H9 (cell line): ENCODE data around the gene UTS2R. TPM values are rescaled to one million over a fixed set of nuclear protein-coding genes. Genes with fewer than 3 reads are reported as not detected.

ENCODE experiments used
- DNase-seq: peaks from one replicate; pipeline ENCODE4 v3.0.0-alpha.2; 2017
- H2AFZ ChIP-seq: one replicate; pipeline ENCODE4 v1.6.1; 2013; ENCODE audit warnings: mild to moderate bottlenecking, low read length, control low read depth, moderate library complexity
- H2AK5ac ChIP-seq: 2 replicates; pipeline ENCODE4 v1.6.1; 2013; ENCODE audit warnings: low read length, control low read depth, mixed read lengths; ENCODE audit not compliant: insufficient read length
- H2BK120ac ChIP-seq: one replicate; pipeline ENCODE4 v1.6.1; 2013; ENCODE audit warnings: low read depth, mild to moderate bottlenecking, low read length, control low read depth, inconsistent platforms; ENCODE audit not compliant: poor library complexity, severe bottlenecking
- H2BK12ac ChIP-seq: 2 replicates; pipeline ENCODE4 v1.6.1; 2013; ENCODE audit warnings: low read length, control low read depth, mixed read lengths, low read depth; ENCODE audit not compliant: insufficient read length
- H2BK15ac ChIP-seq: 2 replicates; pipeline ENCODE4 v1.6.1; 2013; ENCODE audit warnings: low read depth, low read length, control low read depth
- H2BK20ac ChIP-seq: one replicate; pipeline ENCODE4 v1.6.1; 2013; ENCODE audit warnings: low read depth, mild to moderate bottlenecking, low read length, control low read depth, inconsistent platforms; ENCODE audit not compliant: poor library complexity, severe bottlenecking
- H2BK5ac ChIP-seq: 2 replicates; pipeline ENCODE4 v1.6.1; 2013; ENCODE audit warnings: low read length, control low read depth, mixed read lengths; ENCODE audit not compliant: insufficient read length
- H3K14ac ChIP-seq: 2 replicates; pipeline ENCODE4 v1.6.1; 2013; ENCODE audit warnings: low read length, control low read depth; ENCODE audit not compliant: insufficient read depth
- H3K18ac ChIP-seq: 2 replicates; pipeline ENCODE4 v1.6.1; 2013; ENCODE audit warnings: low read depth, mild to moderate bottlenecking, mixed read lengths, low read length, control low read depth; ENCODE audit not compliant: insufficient read length
- H3K23ac ChIP-seq: 2 replicates; pipeline ENCODE4 v1.6.1; 2013; ENCODE audit warnings: low read length, control low read depth, mixed read lengths, low read depth; ENCODE audit not compliant: insufficient read length
- H3K23me2 ChIP-seq: 2 replicates; pipeline ENCODE4 v1.6.1; 2013; ENCODE audit warnings: low read depth, mild to moderate bottlenecking, mixed read lengths, low read length, control low read depth; ENCODE audit not compliant: insufficient read length, poor library complexity, severe bottlenecking
- H3K27ac ChIP-seq: 2 replicates; pipeline ENCODE4 v1.5.1; 2013; ENCODE audit warnings: low read length, control low read depth, mixed read lengths, low read depth; ENCODE audit not compliant: insufficient read length
- H3K27me3 ChIP-seq: 2 replicates; pipeline ENCODE4 v1.6.1; 2013; ENCODE audit warnings: low read length, control low read depth, inconsistent platforms; ENCODE audit not compliant: insufficient read depth
- H3K4ac ChIP-seq: 2 replicates; pipeline ENCODE4 v1.6.1; 2013; ENCODE audit warnings: low read depth, mild to moderate bottlenecking, control low read depth, inconsistent platforms, low read length, moderate library complexity
- H3K4me1 ChIP-seq: 2 replicates; pipeline ENCODE4 v1.6.1; 2013; ENCODE audit warnings: low read length, control low read depth, inconsistent platforms; ENCODE audit not compliant: insufficient read depth
- H3K4me2 ChIP-seq: 2 replicates; pipeline ENCODE4 v1.6.1; 2013; ENCODE audit warnings: low read length, control low read depth, mixed read lengths; ENCODE audit not compliant: insufficient read length, insufficient read depth
- H3K56ac ChIP-seq: 2 replicates; pipeline ENCODE4 v1.6.1; 2013; ENCODE audit warnings: low read depth, mild to moderate bottlenecking, mixed read lengths, low read length, control low read depth; ENCODE audit not compliant: insufficient read length
- H3K79me1 ChIP-seq: 2 replicates; pipeline ENCODE4 v1.6.1; 2013; ENCODE audit warnings: low read depth, mild to moderate bottlenecking, moderate library complexity, low read length, control low read depth, inconsistent platforms; ENCODE audit not compliant: insufficient read depth, poor library complexity, severe bottlenecking
- H3K79me2 ChIP-seq: 2 replicates; pipeline ENCODE4 v1.6.1; 2013; ENCODE audit warnings: low read length, control low read depth, inconsistent platforms; ENCODE audit not compliant: insufficient read depth
- H3K9ac ChIP-seq: 2 replicates; pipeline ENCODE4 v1.6.1; 2013; ENCODE audit warnings: low read length, control low read depth, mixed read lengths; ENCODE audit not compliant: insufficient read length; ENCODE audit errors: extremely low read depth
- H3K9me3 ChIP-seq: one replicate; pipeline ENCODE4 v1.6.1; 2013; ENCODE audit warnings: low read depth, low read length, inconsistent platforms; ENCODE audit not compliant: control insufficient read depth
- H3T11ph ChIP-seq: one replicate; pipeline ENCODE4 v1.6.1; 2013; ENCODE audit warnings: mild to moderate bottlenecking, low read length, control low read depth, inconsistent platforms
- H4K20me1 ChIP-seq: one replicate; pipeline ENCODE4 v1.6.1; 2013; ENCODE audit not compliant: control insufficient read depth, insufficient read length, insufficient read depth
- H4K5ac ChIP-seq: 2 replicates; pipeline ENCODE4 v1.6.1; 2013; ENCODE audit warnings: low read depth, mild to moderate bottlenecking, mixed read lengths, low read length, control low read depth; ENCODE audit not compliant: insufficient read length
- H4K8ac ChIP-seq: replicated peaks from 2 replicates; pipeline ENCODE4 v1.6.1; 2013; ENCODE audit warnings: low read length, control low read depth, mixed read lengths, low read depth; ENCODE audit not compliant: insufficient read length
- H4K91ac ChIP-seq: 2 replicates; pipeline ENCODE4 v1.6.1; 2013; ENCODE audit warnings: low read depth, mild to moderate bottlenecking, moderate library complexity, mixed read lengths, low read length, control low read depth; ENCODE audit not compliant: insufficient read length
- H3K27ac Mint-ChIP-seq, 3 experiments: 2 replicates in 2 of 3; 3 replicates in 1 of 3; pipeline ENCODE4 v1.8.0; 2020 to 2021; ENCODE audit warnings: mixed read lengths in 3 of 3, mild to moderate bottlenecking in 1 of 3, moderate library complexity in 1 of 3
- H3K27me3 Mint-ChIP-seq: 2 replicates; pipeline ENCODE4 v1.8.0; 2021; ENCODE audit warnings: low read depth, mild to moderate bottlenecking, moderate library complexity, mixed read lengths
- H3K36me3 Mint-ChIP-seq, 3 experiments: 2 replicates in 2 of 3; 3 replicates in 1 of 3; pipeline ENCODE4 v1.8.0; 2020 to 2021; ENCODE audit warnings: low read depth in 3 of 3, mixed read lengths in 3 of 3; ENCODE audit not compliant: insufficient read depth in 1 of 3
- H3K4me1 Mint-ChIP-seq, 2 experiments: 2 replicates each; pipeline ENCODE4 v1.8.0; 2020; ENCODE audit warnings: mixed read lengths in 2 of 2
- H3K4me3 Mint-ChIP-seq, 2 experiments: 2 replicates in 1 of 2; 3 replicates in 1 of 2; pipeline ENCODE4 v1.8.0; 2020 to 2021; ENCODE audit warnings: mild to moderate bottlenecking in 2 of 2, mixed read lengths in 2 of 2, moderate library complexity in 1 of 2
- H3K9me3 Mint-ChIP-seq, 2 experiments: 2 replicates in 1 of 2; 3 replicates in 1 of 2; pipeline ENCODE4 v1.8.0; 2020; ENCODE audit warnings: mild to moderate bottlenecking in 2 of 2, mixed read lengths in 2 of 2, moderate library complexity in 1 of 2
- WGBS: extraction: QIAGEN DNeasy Blood & Tissue Kit; methylation state at CpG from one replicate; pipeline ENCODE4 v1.1.7; 2013; ENCODE audit warnings: missing lambda C conversion rate, low lambda C conversion rate, mixed read lengths; ENCODE audit not compliant: insufficient read length; ENCODE audit errors: extremely low coverage; 5-methylcytosine and 5-hydroxymethylcytosine counted together
- total RNA-seq: library from RNA; stranded (reverse); gene quantifications from 2 replicates; pipeline ENCODE4 v1.2.1, GENCODE V29; 2021
- TF ChIP-seq, protein P1 (sequence below): fragments of 200-600 bp; sonication (generic); conservative IDR thresholded peaks from 3 replicates; pipeline ENCODE4 v1.8.0; 2021; ENCODE audit warnings: antibody characterized with exemption, mild to moderate bottlenecking

Gene UTS2R
- total RNA-seq, 1 experiment from 2014 or later: 0.94 TPM

DNA sequence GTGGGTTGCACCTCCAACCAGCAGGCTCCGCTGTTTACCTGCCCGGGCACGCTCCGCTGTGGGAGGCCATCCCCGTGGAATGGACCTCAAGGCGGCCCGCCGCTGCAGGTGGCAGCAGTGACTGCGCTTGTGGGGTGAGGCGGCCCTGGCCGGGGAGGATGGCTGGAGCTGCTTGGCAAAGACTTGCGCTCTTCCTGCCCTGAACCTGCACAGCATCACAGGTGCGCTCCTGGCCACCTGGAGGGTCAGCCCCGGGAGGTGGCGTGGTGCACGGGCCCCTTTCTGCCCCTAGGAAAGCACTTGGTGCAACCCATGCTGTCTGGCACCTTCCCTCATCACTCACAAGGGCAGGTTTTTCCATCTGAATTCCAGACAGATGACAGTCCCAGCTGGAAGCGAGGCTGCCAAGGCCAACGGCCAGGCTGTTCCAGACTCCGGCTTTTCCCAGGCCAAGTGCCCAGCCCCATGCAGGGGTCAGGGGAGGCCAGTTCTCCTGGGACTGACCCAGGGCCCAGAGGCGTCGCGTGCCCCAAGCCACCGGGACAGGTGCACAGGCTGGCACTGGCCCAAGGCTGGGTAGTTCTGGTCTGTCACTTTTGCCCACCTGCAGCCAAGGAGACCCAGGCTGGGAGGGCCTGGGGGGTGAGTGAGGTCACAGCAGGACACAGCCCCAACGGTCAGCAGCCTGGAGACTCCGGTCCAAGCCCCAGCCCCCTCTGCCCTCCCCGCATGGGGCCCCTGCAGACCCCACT, 13.3 kb downstream of the UTS2R start:
- H2BK5ac ChIP-seq: no peak overlapping the region
- H4K8ac ChIP-seq: no peak overlapping the region
- H2BK12ac ChIP-seq: no peak overlapping the region
- no peak overlapping the region for H2BK15ac ChIP-seq
- Mint-ChIP-seq H3K27ac (no peak overlapping the region), H3K27me3 (peaks cover 22% of the 10 kb centered on the region), H3K9me3 (no peaks in the 10 kb centered on the region; a peak in 1 of 5 replicates), H3K4me1 (peaks cover 6 to 16% of the 10 kb centered on the region in 2 experiments), H3K36me3 (peaks cover 0 to under 1% (median 0%) of the 10 kb centered on the region in 3 experiments; a peak in 1 of 7 replicates), H3K4me3 (no peak overlapping the region)
- no peak overlapping the region for H4K91ac ChIP-seq
- no peak overlapping the region for H3K27ac ChIP-seq
- no peak overlapping the region for H3K56ac ChIP-seq
- no peak overlapping the region for H3K23ac ChIP-seq
- DNase-seq: peak; percentile 64
- H4K20me1 ChIP-seq: no peaks in the 10 kb centered on the region
- H4K5ac ChIP-seq: no peak overlapping the region
- H3K79me1 ChIP-seq: no peaks in the 10 kb centered on the region
- H2AK5ac ChIP-seq: no peak overlapping the region
- no peaks in the 10 kb centered on the region for H3K27me3 ChIP-seq
- H2BK120ac ChIP-seq: no peak overlapping the region
- WGBS: no CpG with 5 or more reads among the region's 26 CpGs
- no peak overlapping the region for H3K14ac ChIP-seq
- no peak overlapping the region for H2BK20ac ChIP-seq
- no peak overlapping the region for H2AFZ ChIP-seq
- H3K23me2 ChIP-seq: no peaks in the 10 kb centered on the region
- H3K79me2 ChIP-seq: no peaks in the 10 kb centered on the region
- H3K4me2 ChIP-seq: no peak overlapping the region
- H3T11ph ChIP-seq: no peak overlapping the region
- H3K9me3 ChIP-seq: no peaks in the 10 kb centered on the region
- H3K9ac ChIP-seq: no peak overlapping the region
- no peak overlapping the region for H3K4ac ChIP-seq
- TF ChIP-seq, protein P1, sequence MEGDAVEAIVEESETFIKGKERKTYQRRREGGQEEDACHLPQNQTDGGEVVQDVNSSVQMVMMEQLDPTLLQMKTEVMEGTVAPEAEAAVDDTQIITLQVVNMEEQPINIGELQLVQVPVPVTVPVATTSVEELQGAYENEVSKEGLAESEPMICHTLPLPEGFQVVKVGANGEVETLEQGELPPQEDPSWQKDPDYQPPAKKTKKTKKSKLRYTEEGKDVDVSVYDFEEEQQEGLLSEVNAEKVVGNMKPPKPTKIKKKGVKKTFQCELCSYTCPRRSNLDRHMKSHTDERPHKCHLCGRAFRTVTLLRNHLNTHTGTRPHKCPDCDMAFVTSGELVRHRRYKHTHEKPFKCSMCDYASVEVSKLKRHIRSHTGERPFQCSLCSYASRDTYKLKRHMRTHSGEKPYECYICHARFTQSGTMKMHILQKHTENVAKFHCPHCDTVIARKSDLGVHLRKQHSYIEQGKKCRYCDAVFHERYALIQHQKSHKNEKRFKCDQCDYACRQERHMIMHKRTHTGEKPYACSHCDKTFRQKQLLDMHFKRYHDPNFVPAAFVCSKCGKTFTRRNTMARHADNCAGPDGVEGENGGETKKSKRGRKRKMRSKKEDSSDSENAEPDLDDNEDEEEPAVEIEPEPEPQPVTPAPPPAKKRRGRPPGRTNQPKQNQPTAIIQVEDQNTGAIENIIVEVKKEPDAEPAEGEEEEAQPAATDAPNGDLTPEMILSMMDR: peak; percentile 33; the same call in 2 of the 3 replicates
- no peaks in the 10 kb centered on the region for H3K4me1 ChIP-seq
- no peak overlapping the region for H3K18ac ChIP-seq
